ENCODE results near the gene MGRN1. TPM values are rescaled to one million over a fixed set of nuclear protein-coding genes. Genes with fewer than 3 reads are reported as not detected.

The MGRN1 gene
- total and polyA plus RNA-seq, 2 of the 13 experiments (the other 11 are each of a cell fraction or from before 2014, with no cell fraction given) = 11.9 to 12.6 TPM

DNA sequence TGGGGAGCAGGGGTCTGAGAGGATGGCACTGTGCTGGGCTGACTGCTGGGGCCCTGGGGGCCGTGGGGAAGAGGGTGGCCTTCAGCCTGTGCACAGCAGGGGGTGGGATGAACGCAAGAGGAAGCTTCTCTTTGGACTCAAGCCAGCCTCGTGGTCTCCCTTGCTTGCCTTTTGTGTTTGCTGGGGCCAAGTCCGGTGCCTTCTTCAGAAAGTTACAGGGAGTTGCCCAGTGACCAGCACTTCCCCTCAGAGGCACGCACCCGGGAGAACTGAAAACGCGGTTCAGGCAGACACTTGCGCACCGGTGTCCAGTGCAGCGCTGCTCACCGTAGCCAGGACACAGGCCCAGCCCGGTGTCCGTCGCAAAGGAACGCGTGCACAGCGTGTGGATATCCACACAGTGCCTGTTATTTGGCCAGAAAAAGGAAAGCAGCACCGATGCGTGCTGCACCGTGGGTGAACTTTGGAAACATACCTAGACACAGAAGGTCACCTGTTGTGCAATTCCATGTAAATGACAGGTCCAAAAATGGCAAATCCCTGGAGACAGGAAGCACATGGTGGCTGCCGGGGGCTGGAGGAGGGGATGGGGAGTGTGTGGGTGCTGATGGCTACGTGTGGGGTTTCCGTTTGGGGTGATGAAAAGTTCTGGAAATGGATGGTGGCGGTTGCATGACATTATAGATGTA lies 39.3 kb downstream of the MGRN1 start (continued):
- peak; percentile 95 for TF ChIP-seq ZNF616 (CRISPR knock-in tag; IDR thresholded peaks at IDR 0.05; ENCODE audit: low read depth)
- 0 out of 2 replicates have a peak, but pooled peaks have one; percentile 7 for TF ChIP-seq RAD21 (CRISPR knock-in tag; IDR thresholded peaks at IDR 0.05)
- peak; percentile 43 to 80; a peak in 2 of 4 replicates for TF ChIP-seq KLF16 (CRISPR knock-in tag; IDR thresholded peaks at IDR 0.05)
- TF ChIP-seq ARHGAP35 (CRISPR knock-in tag; IDR thresholded peaks at IDR 0.05; ENCODE audit: borderline replicate concordance) = peak; percentile 66; the same call in 1 of the 2 replicates
- TF ChIP-seq NR3C1 (CRISPR knock-in tag; IDR thresholded peaks at IDR 0.05) = no peak
- TF ChIP-seq, protein P1, sequence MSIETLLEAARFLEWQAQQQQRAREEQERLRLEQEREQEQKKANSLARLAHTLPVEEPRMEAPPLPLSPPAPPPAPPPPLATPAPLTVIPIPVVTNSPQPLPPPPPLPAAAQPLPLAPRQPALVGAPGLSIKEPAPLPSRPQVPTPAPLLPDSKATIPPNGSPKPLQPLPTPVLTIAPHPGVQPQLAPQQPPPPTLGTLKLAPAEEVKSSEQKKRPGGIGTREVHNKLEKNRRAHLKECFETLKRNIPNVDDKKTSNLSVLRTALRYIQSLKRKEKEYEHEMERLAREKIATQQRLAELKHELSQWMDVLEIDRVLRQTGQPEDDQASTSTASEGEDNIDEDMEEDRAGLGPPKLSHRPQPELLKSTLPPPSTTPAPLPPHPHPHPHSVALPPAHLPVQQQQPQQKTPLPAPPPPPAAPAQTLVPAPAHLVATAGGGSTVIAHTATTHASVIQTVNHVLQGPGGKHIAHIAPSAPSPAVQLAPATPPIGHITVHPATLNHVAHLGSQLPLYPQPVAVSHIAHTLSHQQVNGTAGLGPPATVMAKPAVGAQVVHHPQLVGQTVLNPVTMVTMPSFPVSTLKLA (IDR thresholded peaks at IDR 0.05) = peak; percentile 89
- TF ChIP-seq MYNN (CRISPR knock-in tag; IDR thresholded peaks at IDR 0.05; ENCODE audit: low read depth) = no peak
- TF ChIP-seq, protein P2, sequence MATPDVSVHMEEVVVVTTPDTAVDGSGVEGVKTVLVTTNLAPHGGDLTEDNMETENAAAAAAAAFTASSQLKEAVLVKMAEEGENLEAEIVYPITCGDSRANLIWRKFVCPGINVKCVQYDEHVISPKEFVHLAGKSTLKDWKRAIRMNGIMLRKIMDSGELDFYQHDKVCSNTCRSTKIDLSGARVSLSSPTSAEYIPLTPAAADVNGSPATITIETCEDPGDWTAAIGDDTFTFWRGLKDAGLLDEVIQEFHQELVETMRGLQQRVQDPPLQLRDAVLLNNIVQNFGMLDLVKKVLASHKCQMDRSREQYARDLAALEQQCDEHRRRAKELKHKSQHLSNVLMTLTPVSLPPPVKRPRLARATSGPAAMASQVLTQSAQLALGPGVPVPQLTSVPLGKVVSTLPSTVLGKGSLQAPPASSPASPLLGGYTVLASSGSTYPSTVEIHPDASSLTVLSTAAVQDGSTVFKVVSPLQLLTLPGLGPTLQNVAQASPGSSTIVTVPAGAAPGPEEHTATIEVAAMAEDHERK (CRISPR knock-in tag; IDR thresholded peaks at IDR 0.05; ENCODE audit: low read depth) = no peak; the same call in 1 of the 2 replicates
- peak; percentile 66; the same call in 1 of the 2 replicates for TF ChIP-seq ZNF678 (CRISPR knock-in tag; IDR thresholded peaks at IDR 0.05)
- TF ChIP-seq IRX3 (CRISPR knock-in tag; IDR thresholded peaks at IDR 0.05; ENCODE audit: borderline replicate concordance, low read depth) = 0 out of 2 replicates have a peak, but pooled peaks have one; percentile 72
- TF ChIP-seq ZNF788 (CRISPR knock-in tag; IDR thresholded peaks at IDR 0.05; ENCODE audit: borderline replicate concordance) = peak; percentile 83; the same call in 1 of the 2 replicates
- no peak for TF ChIP-seq ZNF234 (CRISPR knock-in tag; conservative IDR thresholded peaks at IDR 0.05)
- TF ChIP-seq SOX5 (CRISPR knock-in tag; IDR thresholded peaks at IDR 0.05; ENCODE audit: borderline replicate concordance) = peak; percentile 83
- peak; percentile 57; the same call in 1 of the 2 replicates for TF ChIP-seq RFX3 (CRISPR knock-in tag; IDR thresholded peaks at IDR 0.05)
- peak; percentile 96 for TF ChIP-seq ZNF724P (CRISPR knock-in tag; IDR thresholded peaks at IDR 0.05; ENCODE audit: borderline replicate concordance)
- TF ChIP-seq CEBPG (CRISPR knock-in tag; IDR thresholded peaks at IDR 0.05) = peak; percentile 99
- TF ChIP-seq, protein P3, sequence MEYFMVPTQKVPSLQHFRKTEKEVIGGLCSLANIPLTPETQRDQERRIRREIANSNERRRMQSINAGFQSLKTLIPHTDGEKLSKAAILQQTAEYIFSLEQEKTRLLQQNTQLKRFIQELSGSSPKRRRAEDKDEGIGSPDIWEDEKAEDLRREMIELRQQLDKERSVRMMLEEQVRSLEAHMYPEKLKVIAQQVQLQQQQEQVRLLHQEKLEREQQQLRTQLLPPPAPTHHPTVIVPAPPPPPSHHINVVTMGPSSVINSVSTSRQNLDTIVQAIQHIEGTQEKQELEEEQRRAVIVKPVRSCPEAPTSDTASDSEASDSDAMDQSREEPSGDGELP (IDR thresholded peaks at IDR 0.05; ENCODE audit: borderline replicate concordance, low read depth) = peak; percentile 65; the same call in 1 of the 2 replicates
- TF ChIP-seq ZNF251 (CRISPR knock-in tag; IDR thresholded peaks at IDR 0.05) = no peak; the same call in 1 of the 2 replicates
- no peak for TF ChIP-seq SMARCC2 (IDR thresholded peaks at IDR 0.05)
- TF ChIP-seq MBNL3 (CRISPR knock-in tag; conservative IDR thresholded peaks at IDR 0.05) = no peak
- no peak for TF ChIP-seq ZZZ3 (CRISPR knock-in tag; IDR thresholded peaks at IDR 0.05; ENCODE audit: borderline replicate concordance)
- TF ChIP-seq, protein P4, sequence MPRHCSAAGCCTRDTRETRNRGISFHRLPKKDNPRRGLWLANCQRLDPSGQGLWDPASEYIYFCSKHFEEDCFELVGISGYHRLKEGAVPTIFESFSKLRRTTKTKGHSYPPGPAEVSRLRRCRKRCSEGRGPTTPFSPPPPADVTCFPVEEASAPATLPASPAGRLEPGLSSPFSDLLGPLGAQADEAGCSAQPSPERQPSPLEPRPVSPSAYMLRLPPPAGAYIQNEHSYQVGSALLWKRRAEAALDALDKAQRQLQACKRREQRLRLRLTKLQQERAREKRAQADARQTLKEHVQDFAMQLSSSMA (CRISPR knock-in tag; IDR thresholded peaks at IDR 0.05) = peak; percentile 77; the same call in 1 of the 2 replicates
- TF ChIP-seq, protein P5, sequence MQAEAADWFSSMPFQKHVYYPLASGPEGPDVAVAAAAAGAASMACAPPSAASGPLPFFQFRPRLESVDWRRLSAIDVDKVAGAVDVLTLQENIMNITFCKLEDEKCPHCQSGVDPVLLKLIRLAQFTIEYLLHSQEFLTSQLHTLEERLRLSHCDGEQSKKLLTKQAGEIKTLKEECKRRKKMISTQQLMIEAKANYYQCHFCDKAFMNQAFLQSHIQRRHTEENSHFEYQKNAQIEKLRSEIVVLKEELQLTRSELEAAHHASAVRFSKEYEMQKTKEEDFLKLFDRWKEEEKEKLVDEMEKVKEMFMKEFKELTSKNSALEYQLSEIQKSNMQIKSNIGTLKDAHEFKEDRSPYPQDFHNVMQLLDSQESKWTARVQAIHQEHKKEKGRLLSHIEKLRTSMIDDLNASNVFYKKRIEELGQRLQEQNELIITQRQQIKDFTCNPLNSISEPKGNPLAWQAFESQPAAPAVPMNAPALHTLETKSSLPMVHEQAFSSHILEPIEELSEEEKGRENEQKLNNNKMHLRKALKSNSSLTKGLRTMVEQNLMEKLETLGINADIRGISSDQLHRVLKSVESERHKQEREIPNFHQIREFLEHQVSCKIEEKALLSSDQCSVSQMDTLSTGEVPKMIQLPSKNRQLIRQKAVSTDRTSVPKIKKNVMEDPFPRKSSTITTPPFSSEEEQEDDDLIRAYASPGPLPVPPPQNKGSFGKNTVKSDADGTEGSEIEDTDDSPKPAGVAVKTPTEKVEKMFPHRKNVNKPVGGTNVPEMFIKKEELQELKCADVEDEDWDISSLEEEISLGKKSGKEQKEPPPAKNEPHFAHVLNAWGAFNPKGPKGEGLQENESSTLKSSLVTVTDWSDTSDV (CRISPR knock-in tag; IDR thresholded peaks at IDR 0.05) = peak; percentile 82

All from HepG2 (cell line).